HG02798 (cell line): Measurements from ENCODE around the gene CAMTA1.

Source experiments
- ATAC-seq: cut with Tn5 transposase; IDR thresholded peaks from one replicate; pipeline ENCODE4 v1.9.1; 2021; ENCODE audit warnings: mild to moderate bottlenecking; ENCODE audit not compliant: unreplicated experiment, poor library complexity

CAMTA1 gene

DNA sequence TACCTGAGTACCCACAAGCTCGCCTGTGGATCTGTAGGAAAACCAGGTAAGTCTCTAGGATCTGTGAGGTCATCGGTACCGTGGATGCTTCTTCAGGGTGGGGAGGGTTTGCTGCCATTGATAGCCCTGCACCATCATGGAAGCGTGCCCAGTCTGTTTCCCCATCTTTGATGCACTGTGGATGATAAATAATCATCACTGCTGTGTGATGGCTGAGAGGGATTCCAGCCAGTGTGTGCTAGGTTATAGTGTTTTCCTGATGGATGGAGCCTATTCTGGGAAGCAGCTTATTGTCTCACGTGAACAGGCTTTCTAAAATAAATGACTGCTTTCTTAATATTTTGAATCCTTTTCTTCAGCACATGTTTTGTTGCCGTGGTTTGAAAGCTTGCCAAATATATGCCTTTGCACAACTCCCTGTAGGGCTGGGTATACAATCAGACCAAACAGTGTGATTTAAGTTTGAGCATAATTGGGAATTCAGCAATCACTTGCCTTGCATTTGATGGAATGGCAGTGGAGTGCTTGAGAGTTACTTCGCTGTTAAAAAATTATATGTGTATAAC, 113.8 kb downstream of the CAMTA1 start:
- ATAC-seq: no peak

DNA sequence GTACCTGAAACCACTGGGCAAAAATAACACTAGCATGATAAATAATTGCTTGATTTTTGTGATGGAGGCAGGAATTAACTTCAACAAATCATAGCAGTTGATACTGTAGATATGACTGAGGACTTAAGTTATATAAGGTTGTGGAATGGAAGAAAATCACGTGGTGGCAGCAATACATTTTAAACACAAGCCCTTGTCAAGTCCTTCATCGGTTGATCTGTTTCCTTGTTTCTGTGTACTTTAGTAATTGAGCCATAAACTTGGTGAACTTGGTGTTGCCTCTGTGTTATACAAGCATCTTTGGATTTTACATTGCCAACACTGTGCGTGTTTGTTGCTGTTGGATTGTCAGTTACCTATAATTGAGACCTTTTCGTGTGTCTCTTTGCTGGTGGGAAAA, 114.4 kb downstream of the CAMTA1 start:
- ATAC-seq: no peak

DNA sequence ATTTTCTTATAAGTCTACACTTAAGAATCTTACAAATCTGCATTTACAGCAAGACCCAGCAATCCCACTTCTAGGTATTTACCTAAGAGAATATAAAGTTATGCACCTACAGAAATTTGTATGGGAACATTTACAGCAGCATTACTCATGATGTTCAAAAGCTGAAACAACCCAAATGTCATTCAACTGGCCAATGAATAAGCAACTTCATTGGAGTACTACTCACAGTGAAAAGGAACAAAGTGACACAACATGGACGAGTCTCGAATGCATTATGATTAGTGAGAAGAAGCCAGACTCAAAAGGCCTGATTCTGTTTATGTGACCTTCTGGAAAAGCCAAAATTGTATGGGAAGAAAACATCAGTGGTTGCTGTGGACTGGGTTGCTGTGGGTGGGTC, 116.9 kb downstream of the CAMTA1 start:
- no peak for ATAC-seq

DNA sequence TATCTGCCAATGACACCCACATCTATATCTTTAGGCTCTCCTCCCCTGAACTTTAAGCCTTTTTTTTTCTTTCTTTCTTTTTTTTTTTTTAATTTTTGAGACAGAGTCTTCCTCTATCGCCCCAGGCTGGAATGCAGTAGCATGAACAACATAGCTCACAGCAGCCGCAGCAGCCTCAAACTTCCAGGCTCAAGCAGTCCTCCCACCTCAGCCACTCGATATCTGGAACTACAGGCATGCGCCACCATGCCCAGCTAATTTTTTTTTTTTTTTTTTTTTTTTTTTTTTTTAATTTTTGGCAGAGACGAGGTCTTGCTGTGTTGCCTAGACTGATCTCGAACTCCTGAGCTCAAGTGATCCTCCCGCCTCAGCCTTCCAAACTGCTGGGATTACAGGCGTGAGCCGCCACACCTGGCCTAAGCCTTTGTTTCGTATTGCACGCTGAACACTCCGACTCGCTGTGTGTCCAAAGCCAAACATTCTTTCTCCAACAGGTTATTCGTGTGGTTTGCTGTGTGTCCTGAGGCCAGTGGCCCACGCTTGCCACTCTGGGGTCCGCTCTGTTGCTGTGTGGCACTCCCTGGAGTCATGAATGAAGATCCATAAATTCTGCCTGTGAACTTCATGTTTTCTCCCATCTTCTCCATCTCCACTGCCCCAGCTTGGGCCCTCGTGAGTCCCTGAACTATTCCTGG, 119.4 kb downstream of the CAMTA1 start:
- ATAC-seq: no peak

DNA sequence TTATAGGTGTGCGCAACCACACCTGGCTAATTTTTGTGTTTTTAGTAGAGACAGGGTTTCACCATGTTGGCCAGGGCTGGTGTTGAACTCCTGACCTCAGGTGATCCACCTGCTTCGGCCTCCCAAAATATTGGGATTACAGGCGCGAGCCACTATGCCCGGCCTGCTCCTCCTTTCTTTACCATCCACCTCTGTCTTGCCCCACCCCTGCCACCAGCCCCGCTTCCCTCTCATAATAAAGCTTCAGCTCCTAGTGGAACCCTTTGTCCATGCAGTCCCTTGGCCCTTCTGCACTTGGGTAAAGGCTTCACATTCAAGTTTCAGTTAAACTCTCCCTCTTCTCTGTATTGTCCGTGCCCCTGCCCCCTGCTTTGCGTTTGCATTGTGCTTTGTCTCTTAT, 120.1 kb downstream of the CAMTA1 start:
- ATAC-seq: no peak

GRCh38 chr1:6905790-6906189, 120.5 kb downstream of the CAMTA1 start:
- ATAC-seq: no peak

- ATAC-seq: no peak
Observed at GRCh38 chr1:6906783-6907182, 121.5 kb downstream of the CAMTA1 start.

DNA sequence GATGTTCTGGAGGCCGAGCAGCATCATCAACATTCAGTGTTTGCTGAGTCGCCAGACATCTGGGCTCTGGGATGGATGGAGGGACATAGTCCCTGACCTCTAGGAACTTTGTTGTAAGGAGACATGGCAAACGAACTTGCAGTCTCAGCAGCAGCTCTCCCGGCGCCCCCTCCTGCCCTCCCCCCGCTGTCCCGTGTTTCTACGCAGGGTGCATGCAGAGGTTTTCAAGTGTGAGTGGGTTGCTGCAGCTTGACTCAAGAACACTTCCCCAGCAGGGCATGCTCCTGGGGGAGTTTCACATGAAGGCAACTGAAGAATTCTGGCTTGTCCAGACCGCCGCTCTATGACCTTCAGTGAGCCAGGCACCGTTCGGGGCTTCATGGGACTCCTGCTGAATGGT, 121.9 kb downstream of the CAMTA1 start:
- ATAC-seq: no peak

GRCh38 chr1:6907676-6908434, 122.6 kb downstream of the CAMTA1 start:
- ATAC-seq: no peak

DNA sequence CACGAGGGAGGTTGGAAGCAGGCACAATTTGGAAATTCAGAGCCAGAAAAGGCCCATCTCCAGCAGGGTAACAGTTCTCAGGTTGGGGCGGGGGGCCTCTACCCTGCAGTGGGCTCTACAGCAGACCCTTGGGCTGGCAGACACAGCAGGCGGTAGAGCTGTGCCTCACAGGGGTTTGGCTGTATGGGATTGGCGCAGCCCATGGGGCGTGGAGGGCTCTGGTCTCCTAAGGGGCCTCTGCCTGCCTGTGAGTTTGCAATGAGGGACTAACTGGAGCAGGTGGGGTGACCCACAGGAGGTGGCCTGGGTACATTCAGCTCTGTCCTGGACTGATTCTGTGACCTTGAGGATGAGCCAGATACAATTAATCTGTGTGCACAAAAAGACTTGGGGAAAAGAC, 124.1 kb downstream of the CAMTA1 start:
- no peak for ATAC-seq

DNA sequence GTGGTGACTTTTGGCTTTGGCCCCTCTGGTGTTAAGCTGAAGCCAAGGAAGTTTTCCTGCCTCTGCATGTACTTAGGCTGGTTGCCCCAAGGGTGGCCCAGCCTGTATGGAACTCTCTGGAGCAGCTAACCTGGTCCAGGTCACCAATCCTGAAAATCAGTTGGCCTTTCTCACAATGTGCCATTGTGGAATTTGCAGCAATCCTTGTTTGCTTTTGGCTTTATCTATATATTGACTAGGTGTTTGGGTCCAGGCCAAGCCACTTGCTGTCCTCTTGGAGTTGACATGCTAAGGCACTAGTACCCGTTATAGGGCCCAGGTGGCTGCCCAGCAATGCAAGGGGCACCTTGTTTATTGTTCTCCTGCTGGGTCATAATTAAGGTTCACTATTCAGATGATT, 124.6 kb downstream of the CAMTA1 start:
- no peak for ATAC-seq

GRCh38 chr1:6911021-6911941, 126.0 kb downstream of the CAMTA1 start:
- ATAC-seq: no peak

DNA sequence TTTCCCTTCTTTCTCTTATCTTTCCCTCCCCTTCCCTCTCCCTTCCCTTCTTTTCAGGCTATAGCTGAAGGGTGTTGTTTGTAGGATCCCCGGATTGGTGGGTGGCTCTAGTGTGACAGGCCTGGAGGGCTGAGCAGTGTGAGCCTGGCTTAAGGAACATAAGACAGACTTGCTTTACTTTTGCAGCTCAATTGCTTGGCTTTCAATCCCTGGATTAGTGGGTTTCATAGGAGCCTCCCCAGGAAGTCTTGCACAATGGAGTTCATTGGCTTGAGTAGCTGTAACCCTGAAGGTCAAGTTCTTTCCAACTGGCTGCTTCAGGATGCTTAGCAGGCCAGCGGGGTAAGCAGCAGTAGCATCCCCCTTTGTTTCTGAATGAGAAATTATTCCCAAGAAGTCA, 126.7 kb downstream of the CAMTA1 start:
- ATAC-seq: no peak

GRCh38 chr1:6912518-6912917, 127.3 kb downstream of the CAMTA1 start:
- no peak for ATAC-seq

GRCh38 chr1:6913086-6913485, 127.8 kb downstream of the CAMTA1 start:
- no peak for ATAC-seq

GRCh38 chr1:6914706-6915105, 129.5 kb downstream of the CAMTA1 start:
- no peak for ATAC-seq

- ATAC-seq: no peak
Observed at GRCh38 chr1:6915999-6916565, 130.8 kb downstream of the CAMTA1 start.

DNA sequence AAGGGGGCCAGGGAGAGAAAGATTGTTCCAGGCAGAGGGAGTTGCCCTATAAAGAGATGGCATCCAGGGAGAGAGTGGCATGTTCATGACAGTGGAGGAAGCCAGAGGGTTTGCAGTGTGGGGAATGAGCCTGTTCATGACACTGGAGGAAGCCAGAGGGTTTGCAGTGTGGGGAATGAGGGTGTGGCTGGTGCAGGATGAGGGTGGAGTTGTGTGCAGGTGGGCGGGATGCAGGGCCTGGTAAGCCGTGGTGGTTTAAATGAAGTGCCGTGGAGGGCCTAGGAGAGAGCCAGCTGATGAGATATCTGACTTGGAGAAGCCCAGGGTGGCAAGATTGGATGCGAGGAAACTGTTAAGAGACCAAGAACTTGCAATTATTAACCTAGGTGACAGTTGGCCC, 131.8 kb downstream of the CAMTA1 start:
- no peak for ATAC-seq

- no peak for ATAC-seq
Observed at GRCh38 chr1:6918186-6918924, 133.1 kb downstream of the CAMTA1 start.
